ENCODE results near the gene COL4A2.

Gene COL4A2

DNA sequence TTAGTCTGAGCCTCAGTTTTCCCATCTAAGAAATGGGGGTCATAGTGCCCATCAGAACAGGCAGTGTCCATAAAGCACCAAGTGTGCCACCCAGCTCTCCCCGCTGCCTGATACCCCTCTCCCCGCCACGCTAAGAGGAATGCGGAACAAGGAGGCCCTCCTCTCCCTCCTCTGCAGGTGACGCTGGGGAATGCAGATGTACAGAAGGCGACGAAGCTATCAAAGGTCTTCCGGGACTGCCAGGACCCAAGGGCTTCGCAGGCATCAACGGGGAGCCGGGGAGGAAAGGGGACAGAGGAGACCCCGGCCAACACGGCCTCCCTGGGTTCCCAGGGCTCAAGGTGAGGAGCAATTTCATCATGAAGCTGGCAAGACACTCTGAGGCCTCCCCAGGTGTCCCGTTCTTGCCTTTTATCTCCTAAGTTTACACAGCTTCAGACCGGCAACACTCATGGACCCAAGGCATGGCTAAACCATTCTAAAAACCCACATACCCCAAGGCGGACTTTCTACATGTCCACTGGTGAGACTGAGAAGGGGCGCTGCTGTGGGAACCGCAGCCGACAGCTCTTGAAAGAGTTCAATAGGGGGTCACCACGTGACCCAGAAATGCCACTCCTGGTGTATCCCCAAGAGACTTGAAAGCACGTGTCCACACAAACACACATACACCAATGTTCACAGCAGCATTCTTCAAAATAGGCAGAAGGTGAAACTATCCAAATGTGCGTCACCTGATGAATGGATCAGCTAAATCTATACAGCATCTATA lies 151.7 kb downstream of the COL4A2 start:
- Histone ChIP-seq H3K4me2 (ENCODE audit: low read depth, low read length) (no peak overlapping the region), H4K20me1 (ENCODE audit: insufficient read depth, low read length) (no peaks in the 10 kb centered on the region), H3K4me3 (ENCODE audit: low read length) (no peak overlapping the region), H3K4me1 (ENCODE audit: low read length) (peaks cover 10% of the 10 kb centered on the region), H3F3A (ENCODE audit: insufficient read depth, low read length) (no peaks in the 10 kb centered on the region), H3K9me2 (replicated peaks; ENCODE audit: insufficient read depth, low read length) (no peaks in the 10 kb centered on the region), H3K36me3 (replicated peaks; ENCODE audit: insufficient read depth, low read length) (no peaks in the 10 kb centered on the region), H2AFZ (ENCODE audit: low read length) (no peak overlapping the region), H3K9ac (ENCODE audit: low read length) (no peak overlapping the region), H3K27me3 (replicated peaks; ENCODE audit: insufficient read depth, low read length) (no peaks in the 10 kb centered on the region), H3K79me2 (ENCODE audit: low read length) (no peaks in the 10 kb centered on the region), H3K9me3 (replicated peaks; ENCODE audit: insufficient read depth, low read length) (no peaks in the 10 kb centered on the region), H3K27ac (ENCODE audit: low read length) (no peak overlapping the region)
- TF ChIP-seq EZH2phosphoT487 (IDR thresholded peaks at IDR 0.05; ENCODE audit: low read length) (no peak), EZH2 (optimal IDR thresholded peaks at IDR 0.05; ENCODE audit: low read depth, low read length) (no peak)
- TF ChIP-seq, protein P1, sequence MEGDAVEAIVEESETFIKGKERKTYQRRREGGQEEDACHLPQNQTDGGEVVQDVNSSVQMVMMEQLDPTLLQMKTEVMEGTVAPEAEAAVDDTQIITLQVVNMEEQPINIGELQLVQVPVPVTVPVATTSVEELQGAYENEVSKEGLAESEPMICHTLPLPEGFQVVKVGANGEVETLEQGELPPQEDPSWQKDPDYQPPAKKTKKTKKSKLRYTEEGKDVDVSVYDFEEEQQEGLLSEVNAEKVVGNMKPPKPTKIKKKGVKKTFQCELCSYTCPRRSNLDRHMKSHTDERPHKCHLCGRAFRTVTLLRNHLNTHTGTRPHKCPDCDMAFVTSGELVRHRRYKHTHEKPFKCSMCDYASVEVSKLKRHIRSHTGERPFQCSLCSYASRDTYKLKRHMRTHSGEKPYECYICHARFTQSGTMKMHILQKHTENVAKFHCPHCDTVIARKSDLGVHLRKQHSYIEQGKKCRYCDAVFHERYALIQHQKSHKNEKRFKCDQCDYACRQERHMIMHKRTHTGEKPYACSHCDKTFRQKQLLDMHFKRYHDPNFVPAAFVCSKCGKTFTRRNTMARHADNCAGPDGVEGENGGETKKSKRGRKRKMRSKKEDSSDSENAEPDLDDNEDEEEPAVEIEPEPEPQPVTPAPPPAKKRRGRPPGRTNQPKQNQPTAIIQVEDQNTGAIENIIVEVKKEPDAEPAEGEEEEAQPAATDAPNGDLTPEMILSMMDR (IDR thresholded peaks at IDR 0.05; ENCODE audit: low read length), result no peak
- no peak for DNase-seq

DNA sequence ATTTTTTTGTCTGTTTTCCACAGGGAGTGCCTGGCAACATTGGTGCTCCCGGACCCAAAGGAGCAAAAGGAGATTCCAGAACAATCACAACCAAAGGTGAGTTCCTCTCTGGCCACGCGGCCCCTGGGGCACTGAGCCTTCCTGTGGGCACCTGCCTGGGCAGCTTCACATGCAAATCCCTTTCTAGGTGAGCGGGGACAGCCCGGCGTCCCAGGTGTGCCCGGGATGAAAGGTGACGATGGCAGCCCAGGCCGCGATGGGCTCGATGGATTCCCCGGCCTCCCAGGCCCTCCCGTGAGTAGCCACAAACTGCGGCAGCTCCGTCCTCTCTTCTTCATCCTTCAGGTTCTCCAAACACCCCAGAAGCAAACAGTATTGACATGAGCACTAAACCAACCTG lies 155.0 kb downstream of the COL4A2 start:
- TF ChIP-seq, protein P1 (IDR thresholded peaks at IDR 0.05; ENCODE audit: low read length), result no peak
- TF ChIP-seq EZH2 (optimal IDR thresholded peaks at IDR 0.05; ENCODE audit: low read depth, low read length) (no peak), EZH2phosphoT487 (IDR thresholded peaks at IDR 0.05; ENCODE audit: low read length) (no peak)

DNA sequence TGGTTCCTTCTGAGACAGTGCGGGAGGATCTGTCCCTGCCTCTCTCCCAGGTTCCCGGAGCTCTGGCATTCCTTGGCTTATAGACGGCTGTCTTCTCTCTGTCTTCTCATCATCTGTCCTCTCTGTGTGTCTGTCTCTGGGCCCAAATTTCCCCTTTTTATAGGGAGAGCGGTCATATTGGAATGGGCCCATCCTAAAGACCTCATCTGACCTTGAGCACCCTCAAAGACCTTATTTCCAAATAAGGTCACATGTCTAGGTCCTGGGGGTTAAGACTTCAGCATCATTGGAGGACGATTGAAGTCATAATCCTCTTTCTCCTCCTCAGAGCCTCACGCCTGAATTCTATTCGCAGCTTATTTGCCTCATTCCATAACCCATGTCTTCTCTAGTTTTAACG lies 156.1 kb downstream of the COL4A2 start:
- no peak overlapping the region for H3K9ac ChIP-seq (ENCODE audit: low read length)

More for the DNA sequence above, 155.0 kb downstream of the COL4A2 start:
- DNase-seq, result no peak
- no peak overlapping the region for H3K9ac ChIP-seq (ENCODE audit: low read length)
- H4K20me1 ChIP-seq (ENCODE audit: insufficient read depth, low read length), result no peaks in the 10 kb centered on the region
- no peak overlapping the region for H3K4me3 ChIP-seq (ENCODE audit: low read length)
- H3K9me3 ChIP-seq (replicated peaks; ENCODE audit: insufficient read depth, low read length), result no peaks in the 10 kb centered on the region
- no peaks in the 10 kb centered on the region for H3K9me2 ChIP-seq (replicated peaks; ENCODE audit: insufficient read depth, low read length)
- no peaks in the 10 kb centered on the region for H3K36me3 ChIP-seq (replicated peaks; ENCODE audit: insufficient read depth, low read length)
- no peak overlapping the region for H3K27ac ChIP-seq (ENCODE audit: low read length)
- no peak overlapping the region for H3K4me2 ChIP-seq (ENCODE audit: low read depth, low read length)
- H2AFZ ChIP-seq (ENCODE audit: low read length), result no peak overlapping the region
- H3K27me3 ChIP-seq (replicated peaks; ENCODE audit: insufficient read depth, low read length), result no peaks in the 10 kb centered on the region
- no peaks in the 10 kb centered on the region for H3K79me2 ChIP-seq (ENCODE audit: low read length)
- H3F3A ChIP-seq (ENCODE audit: insufficient read depth, low read length), result no peaks in the 10 kb centered on the region
- H3K4me1 ChIP-seq (ENCODE audit: low read length), result 0 out of 2 replicates have a peak, but pooled peaks cover 4% of the 10 kb centered on the region

More for the DNA sequence above, 156.1 kb downstream of the COL4A2 start:
- Histone ChIP-seq H4K20me1 (ENCODE audit: insufficient read depth, low read length) (no peaks in the 10 kb centered on the region), H3K4me1 (ENCODE audit: low read length) (0 out of 2 replicates have a peak, but pooled peaks cover 4% of the 10 kb centered on the region), H3K9me3 (replicated peaks; ENCODE audit: insufficient read depth, low read length) (no peaks in the 10 kb centered on the region), H3K27me3 (replicated peaks; ENCODE audit: insufficient read depth, low read length) (no peaks in the 10 kb centered on the region), H3K4me2 (ENCODE audit: low read depth, low read length) (no peak overlapping the region), H2AFZ (ENCODE audit: low read length) (no peak overlapping the region), H3F3A (ENCODE audit: insufficient read depth, low read length) (no peaks in the 10 kb centered on the region), H3K4me3 (ENCODE audit: low read length) (no peak overlapping the region), H3K27ac (ENCODE audit: low read length) (no peak overlapping the region), H3K9me2 (replicated peaks; ENCODE audit: insufficient read depth, low read length) (no peaks in the 10 kb centered on the region), H3K79me2 (ENCODE audit: low read length) (no peaks in the 10 kb centered on the region), H3K36me3 (replicated peaks; ENCODE audit: insufficient read depth, low read length) (no peaks in the 10 kb centered on the region)
- TF ChIP-seq, protein P1 (IDR thresholded peaks at IDR 0.05; ENCODE audit: low read length), result no peak
- no peak for TF ChIP-seq EZH2 (optimal IDR thresholded peaks at IDR 0.05; ENCODE audit: low read depth, low read length)
- no peak for TF ChIP-seq EZH2phosphoT487 (IDR thresholded peaks at IDR 0.05; ENCODE audit: low read length)
- no peak for DNase-seq

Measured in MM.1S (cell line).